Mesenteric fat pad (tissue), 1 donor: Measurements from ENCODE around the gene CPNE5. TPM values are rescaled to one million over a fixed set of nuclear protein-coding genes. Genes with fewer than 3 reads are reported as not detected.
"Not testable (repeated sequence)": the region's sequence is repeated elsewhere in the genome, so short reads cannot be mapped to it uniquely, and the experiment has no call there.

Experiments
- DNase-seq: peaks from one replicate; pipeline ENCODE4 v3.0.0-alpha.2; 2020; ENCODE audit warnings: low spot score
- total RNA-seq: library from RNA; stranded (reverse); fragmentation: NEBNext Ultra II Directional; extraction: Animal tissue kit (Norgen Biotek cat#: 25700); gene quantifications from one replicate; pipeline ENCODE4 v1.2.1, GENCODE V29; 2021
- donor health status: DM: yes; HTN: yes; CAD: no.

CPNE5 gene
- total RNA-seq, 1 donor from 2014 or later: 2.8 TPM

DNA sequence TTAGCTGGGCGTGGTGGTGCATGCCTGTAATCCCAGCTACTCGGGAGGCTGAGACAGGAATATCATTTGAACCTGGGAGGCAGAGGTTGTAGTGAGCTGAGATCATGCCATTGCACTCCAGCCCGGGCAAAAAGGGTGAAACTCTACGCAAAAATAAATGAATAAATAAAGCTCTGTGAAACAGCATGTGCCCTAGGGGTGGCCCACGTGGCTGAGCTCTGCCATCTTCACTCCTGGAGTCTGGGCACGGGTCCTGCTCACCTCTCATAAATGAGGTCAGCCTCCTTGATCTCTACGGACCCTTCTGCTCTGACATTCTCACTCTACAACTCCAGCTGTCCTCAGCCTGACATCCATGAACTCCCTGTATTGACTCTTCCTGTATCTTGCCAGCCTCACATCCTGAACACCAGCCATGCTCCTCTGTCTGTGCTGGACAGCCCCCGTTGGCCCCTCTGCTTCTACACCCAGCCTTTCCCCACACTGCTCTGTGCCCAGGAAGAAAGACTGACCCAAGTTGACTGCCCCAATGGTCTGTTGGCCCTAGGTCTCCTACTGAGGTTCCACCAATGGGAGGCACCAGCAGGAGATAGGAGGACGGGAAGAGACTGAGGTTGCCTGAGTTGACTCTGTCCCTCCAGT, 21.9 kb downstream of the CPNE5 start:
- no peak for DNase-seq

DNA sequence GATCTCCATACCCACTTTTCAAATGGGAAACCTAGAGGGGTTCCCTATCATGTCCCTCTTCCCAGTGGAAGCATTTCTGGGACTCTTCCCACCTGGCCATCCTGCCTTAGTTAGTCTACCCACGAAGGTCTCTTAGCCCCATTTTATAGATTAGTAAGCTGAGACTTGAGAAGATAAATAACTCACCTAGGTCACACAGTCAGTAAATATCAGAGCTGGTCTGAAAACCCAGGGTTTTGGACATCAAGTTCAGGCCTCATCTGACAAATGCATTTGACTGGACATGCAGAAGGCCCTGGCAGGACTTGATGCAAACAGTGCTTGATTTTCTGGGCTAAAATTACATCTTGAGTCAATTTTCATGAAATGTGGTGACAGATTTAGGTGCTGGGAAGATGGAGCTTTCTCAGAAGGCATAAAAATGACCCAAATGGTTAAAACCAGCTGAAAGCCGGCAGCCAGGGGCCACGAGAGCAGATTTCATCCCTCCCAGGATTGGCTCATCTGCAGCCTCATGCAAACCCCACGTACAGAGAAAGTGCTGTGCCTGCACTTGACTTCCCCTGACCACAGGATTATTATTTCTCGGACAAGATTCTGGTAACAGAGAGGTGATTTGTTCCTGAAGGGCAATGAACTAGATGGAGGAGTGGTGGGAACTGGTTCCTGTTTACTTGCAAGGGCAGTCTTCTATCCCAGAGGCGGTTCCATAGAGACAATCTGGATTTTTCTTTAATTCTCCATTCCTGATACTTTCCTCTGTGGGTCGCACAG, 23.1 kb downstream of the CPNE5 start:
- no peak for DNase-seq

GRCh38 chr6:36814249-36814648, 25.0 kb downstream of the CPNE5 start:
- DNase-seq: no peak

DNA sequence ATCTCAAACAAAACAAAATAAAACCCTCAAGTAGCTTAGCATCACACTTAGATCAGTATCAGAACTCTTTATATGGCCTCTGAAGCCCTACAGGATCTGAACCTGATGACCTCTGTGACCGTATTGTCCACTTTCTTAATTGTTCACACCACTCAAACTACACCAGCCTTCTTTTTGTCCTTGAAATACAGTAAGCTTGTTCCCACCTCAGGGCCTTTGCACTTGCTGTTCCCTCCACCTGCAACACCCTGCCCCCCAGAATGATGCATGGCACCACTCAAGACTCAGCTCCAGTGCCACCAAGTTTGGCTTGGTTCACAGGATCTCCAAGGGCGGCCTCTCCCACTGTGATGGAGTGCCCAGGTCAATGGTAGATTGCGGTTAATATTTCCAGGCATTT, 25.7 kb downstream of the CPNE5 start:
- no peak for DNase-seq

GRCh38 chr6:36813047-36813446, 26.2 kb downstream of the CPNE5 start:
- DNase-seq: not testable (repeated sequence)

GRCh38 chr6:36809941-36810803, 29.1 kb downstream of the CPNE5 start:
- DNase-seq: no peak

GRCh38 chr6:36809156-36809555, 30.1 kb downstream of the CPNE5 start:
- DNase-seq: no peak

- no peak for DNase-seq
Measured at GRCh38 chr6:36808634-36809033, 30.6 kb downstream of the CPNE5 start.

- no peak for DNase-seq
Measured at GRCh38 chr6:36807750-36808149, 31.5 kb downstream of the CPNE5 start.

DNA sequence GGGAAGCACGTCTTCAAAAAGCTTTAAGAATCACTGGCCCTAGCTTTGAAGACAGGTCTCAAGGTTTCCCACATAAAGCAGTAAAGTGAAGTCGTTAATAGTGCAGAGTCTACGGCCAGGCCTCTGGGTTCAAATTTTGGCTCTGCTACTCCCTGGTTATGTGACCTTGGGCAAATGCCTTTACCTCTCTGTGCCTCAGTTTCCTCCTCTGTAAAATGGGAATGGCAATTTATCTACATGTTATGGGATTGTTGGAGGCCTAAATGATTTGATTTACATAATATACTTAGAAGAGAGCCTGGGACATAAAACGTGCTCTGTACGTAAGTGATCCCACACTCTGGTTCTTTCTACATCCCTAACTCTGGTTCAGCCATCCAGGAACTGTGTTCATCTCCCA, 32.1 kb downstream of the CPNE5 start:
- DNase-seq: no peak

DNA sequence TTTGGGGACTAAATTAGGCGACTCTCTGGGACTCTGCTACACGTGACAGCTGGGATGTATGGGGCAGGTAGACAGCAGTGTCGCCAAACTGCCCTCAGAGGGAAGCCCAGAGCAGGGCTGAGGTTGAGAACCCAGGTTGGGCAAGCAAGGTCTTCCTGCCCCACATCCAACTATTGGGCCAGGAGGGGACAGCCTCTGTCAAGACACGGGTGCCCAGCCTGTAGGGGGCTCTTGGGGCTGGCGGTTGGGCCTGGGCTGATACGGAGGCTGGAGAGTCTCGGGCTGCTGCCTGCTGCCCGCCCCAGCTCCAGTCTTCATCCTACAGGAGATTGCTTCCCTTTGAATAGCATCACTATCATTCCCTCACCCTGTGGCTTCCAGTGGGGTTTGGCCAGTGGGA, 33.3 kb downstream of the CPNE5 start:
- no peak for DNase-seq

GRCh38 chr6:36805096-36805797, 34.0 kb downstream of the CPNE5 start:
- no peak for DNase-seq

GRCh38 chr6:36804563-36804962, 34.7 kb downstream of the CPNE5 start:
- no peak for DNase-seq

GRCh38 chr6:36803908-36804307, 35.3 kb downstream of the CPNE5 start:
- DNase-seq: no peak

DNA sequence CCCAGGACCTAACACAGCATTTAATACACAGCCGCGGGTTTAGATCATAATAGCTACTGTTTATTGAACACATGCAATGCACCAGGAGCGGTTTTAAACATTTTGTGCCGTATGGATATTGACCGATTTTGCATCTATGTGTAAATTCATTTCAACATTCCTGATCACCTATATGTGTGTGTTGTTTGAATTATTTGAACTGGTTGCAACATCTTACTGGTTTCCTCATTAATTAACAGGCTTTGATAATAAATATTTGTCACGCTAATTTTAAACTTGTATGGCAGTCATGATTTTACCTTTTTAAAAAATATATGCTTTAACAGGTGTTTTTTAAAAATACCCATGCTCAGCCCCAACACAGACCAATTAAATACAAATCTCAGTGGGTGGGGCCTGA, 35.8 kb downstream of the CPNE5 start:
- no peak for DNase-seq

DNA sequence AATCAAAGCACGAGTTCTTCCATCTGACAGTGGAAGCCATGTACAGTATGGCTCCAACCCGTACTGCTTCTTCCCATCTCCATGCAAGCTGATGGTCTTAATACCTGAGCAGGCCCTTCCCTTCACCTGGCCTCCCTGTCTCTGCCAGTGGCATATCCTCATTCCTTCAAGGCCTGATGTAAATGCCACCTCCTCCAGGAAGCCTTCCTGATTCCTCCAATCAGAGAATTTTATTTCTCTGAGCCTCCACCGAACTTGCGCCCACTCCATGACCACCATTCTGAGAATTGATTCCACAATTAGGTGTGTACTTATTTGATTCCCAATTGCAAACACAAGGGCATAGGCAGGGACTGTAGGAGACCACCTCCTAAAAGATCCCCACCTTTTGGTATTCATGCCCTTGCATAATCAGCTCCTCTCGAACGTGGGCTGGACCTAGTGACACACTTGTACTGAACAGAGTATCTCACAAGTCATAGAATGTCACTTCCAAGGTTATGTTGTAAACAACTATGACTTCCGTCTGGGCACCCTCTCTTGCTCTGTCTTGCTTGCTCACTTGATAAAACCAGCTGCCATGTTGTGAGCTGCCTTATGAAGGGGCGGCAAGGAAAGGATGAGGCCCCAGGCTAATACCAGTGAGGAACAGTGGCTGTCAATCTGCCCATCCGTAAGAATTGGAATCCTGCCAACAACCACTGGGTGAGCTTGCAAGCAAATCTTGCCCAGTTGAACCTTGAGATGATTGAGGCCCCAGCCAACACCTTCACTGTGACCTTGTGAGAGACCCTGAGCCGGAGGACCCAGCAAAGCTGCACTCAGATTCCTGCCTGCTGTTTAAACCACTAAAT, 38.8 kb downstream of the CPNE5 start:
- no peak for DNase-seq

GRCh38 chr6:36798852-36799251, 40.4 kb downstream of the CPNE5 start:
- DNase-seq: no peak

- DNase-seq: no peak
Measured at GRCh38 chr6:36797653-36798052, 41.6 kb downstream of the CPNE5 start.

- DNase-seq: no peak
Measured at GRCh38 chr6:36797055-36797454, 42.2 kb downstream of the CPNE5 start.

DNA sequence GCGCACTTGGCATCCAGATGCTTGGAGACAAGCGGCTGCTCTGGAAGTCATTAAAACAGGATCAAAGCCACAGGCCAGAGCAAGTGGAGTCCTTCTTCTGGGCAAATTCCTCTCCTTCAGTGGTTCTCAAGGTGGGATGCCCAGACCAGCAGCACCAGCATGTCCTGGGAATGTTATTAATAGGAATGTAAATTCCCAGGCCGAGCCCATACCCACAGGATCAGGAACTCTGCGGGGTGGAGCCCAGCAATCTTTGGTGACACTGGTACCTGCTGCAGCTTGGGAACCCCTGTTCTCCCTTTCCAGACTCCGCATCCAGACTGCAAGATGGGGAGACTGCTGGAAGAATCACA, 44.6 kb downstream of the CPNE5 start:
- no peak for DNase-seq
